Measurements from ENCODE around the gene CNPY1.

DNA sequence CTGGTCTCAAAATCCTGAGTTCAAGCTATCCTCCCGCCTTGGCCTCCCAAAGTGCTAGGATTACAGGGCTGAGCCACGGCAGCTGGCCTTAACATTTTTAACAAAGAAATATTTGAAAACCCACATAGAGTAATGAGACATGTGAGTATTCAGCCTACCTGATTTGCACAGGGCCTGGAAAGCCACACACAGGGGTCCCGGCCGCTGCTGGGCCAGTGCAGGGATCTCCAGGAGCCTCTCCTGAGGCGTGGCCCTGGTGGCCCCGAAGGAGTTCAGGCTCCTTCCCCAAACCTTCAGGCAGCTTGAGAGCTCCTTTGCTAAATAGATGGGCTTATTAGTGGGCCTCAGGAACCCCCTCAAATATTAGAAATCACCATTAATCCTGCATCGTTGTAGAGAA, 18.7 kb downstream of the CNPY1 start:
- TF ChIP-seq POLR2AphosphoS5 (IDR thresholded peaks at IDR 0.05; ENCODE audit: low read depth, low read length) (no peak), CTCF (IDR thresholded peaks at IDR 0.05) (no peak)

Data from SK-N-SH (cell line).